DND-41 (cell line): ENCODE results near the gene MKNK1.

Experiments used
- CTCF ChIP-seq: IDR thresholded peaks from 2 replicates; pipeline ENCODE4 v1.5.1; 2012; ENCODE audit warnings: borderline replicate concordance, low read length, moderate library complexity, mild to moderate bottlenecking; ENCODE audit not compliant: poor library complexity, severe bottlenecking; ENCODE audit errors: extremely low read depth
- EZH2 ChIP-seq: IDR thresholded peaks from 3 replicates; pipeline ENCODE4 v1.6.1; 2012; ENCODE audit warnings: borderline replicate concordance, low read depth, mild to moderate bottlenecking, moderate library complexity, low read length, inconsistent platforms; ENCODE audit not compliant: severe bottlenecking

GRCh38 chr1:46543761-46544560 is 60.1 kb downstream of the MKNK1 start:
- TF ChIP-seq CTCF (no peak), EZH2 (no peak)
